Measurements from ENCODE around the gene IL33. TPM values are rescaled to one million over a fixed set of nuclear protein-coding genes. Genes with fewer than 3 reads are reported as not detected.

Gene IL33
- total and polyA plus RNA-seq, 2 experiments from 2014 or later = not detected

DNA sequence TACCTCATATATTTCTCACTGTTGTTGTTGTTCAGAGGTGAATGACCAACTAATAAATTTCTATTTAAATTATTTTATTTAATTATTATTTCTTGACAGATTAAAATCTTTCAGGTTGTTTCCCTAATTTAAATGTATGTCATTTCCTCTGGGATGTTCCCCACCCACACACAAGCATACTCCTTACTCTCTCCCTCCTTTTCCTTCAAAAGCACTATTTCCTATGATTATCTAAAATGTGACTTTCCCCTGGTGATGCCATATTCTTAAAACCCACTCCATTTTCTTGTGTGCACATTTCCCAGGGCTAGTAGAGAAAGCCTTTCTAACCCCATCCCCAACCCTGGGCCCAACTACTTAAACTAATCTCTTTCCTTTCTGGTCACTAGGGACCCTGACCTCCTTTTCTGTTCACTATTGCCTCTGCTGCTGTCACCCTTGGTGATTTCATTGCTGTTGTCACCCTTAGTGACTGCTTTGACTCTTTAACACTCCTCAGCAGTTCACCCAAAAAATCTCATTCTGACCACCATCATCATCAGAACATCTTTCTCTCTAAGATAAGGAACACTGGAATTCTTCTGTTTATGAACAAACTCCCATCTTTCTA is 16.8 kb downstream of the IL33 start (continued):
- no peak for TF ChIP-seq EZH2 (IDR thresholded peaks at IDR 0.05; ENCODE audit: low read depth, unreplicated experiment)

DNA sequence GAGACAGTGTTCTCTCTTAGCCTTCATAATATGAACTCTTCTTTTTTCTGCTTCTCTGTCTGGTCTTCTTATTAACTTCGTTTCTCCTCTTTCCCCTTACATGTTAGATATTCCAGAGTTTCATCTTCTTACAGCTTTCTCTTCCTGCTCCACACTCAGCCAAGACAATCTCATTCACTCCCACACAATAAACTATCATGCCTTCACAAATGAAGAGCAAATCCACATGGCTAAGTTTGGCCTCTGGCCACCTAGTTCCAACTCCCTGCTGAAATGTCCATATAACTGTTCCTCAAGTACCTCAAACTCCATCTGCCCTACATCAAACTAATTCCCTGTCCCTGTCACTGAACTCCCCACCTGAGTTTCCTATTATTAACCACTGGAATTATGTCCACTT is 18.4 kb downstream of the IL33 start:
- Histone ChIP-seq H4K20me1 (replicated peaks; ENCODE audit: insufficient read depth) (no peaks in the 10 kb centered on the region), H3K4me2 (no peak overlapping the region), H3K27ac (ENCODE audit: low read depth) (no peak overlapping the region), H3K4me3 (no peak overlapping the region), H3K27me3 (ENCODE audit: insufficient read depth) (no peaks in the 10 kb centered on the region), H3K36me3 (ENCODE audit: insufficient read depth) (no peaks in the 10 kb centered on the region), H2AFZ (no peak overlapping the region), H3K4me1 (ENCODE audit: insufficient read depth) (peaks cover 3% of the 10 kb centered on the region; the same call in 1 of the 2 replicates), H3K9me2 (ENCODE audit: insufficient read depth) (peaks cover 8% of the 10 kb centered on the region), H3K79me2 (replicated peaks; ENCODE audit: insufficient read depth) (no peaks in the 10 kb centered on the region), H3F3A (replicated peaks; ENCODE audit: low read depth) (no peaks in the 10 kb centered on the region)
- TF ChIP-seq STAT1 (IDR thresholded peaks at IDR 0.05; ENCODE audit: unreplicated experiment) (no peak), EZH2 (IDR thresholded peaks at IDR 0.05; ENCODE audit: low read depth, unreplicated experiment) (no peak), REST (IDR thresholded peaks at IDR 0.05; ENCODE audit: unreplicated experiment) (no peak), POLR2AphosphoS5 (IDR thresholded peaks at IDR 0.05; ENCODE audit: low read depth) (no peak), ZNF331 (CRISPR knock-in tag; IDR thresholded peaks at IDR 0.05; ENCODE audit: low read depth) (no peak), CREB1 (CRISPR knock-in tag; IDR thresholded peaks at IDR 0.05; ENCODE audit: low read depth) (no peak), NANOG (IDR thresholded peaks at IDR 0.05; ENCODE audit: borderline replicate concordance) (no peak), ZNF114 (CRISPR knock-in tag; IDR thresholded peaks at IDR 0.05) (no peak)
- TF ChIP-seq, protein P1, sequence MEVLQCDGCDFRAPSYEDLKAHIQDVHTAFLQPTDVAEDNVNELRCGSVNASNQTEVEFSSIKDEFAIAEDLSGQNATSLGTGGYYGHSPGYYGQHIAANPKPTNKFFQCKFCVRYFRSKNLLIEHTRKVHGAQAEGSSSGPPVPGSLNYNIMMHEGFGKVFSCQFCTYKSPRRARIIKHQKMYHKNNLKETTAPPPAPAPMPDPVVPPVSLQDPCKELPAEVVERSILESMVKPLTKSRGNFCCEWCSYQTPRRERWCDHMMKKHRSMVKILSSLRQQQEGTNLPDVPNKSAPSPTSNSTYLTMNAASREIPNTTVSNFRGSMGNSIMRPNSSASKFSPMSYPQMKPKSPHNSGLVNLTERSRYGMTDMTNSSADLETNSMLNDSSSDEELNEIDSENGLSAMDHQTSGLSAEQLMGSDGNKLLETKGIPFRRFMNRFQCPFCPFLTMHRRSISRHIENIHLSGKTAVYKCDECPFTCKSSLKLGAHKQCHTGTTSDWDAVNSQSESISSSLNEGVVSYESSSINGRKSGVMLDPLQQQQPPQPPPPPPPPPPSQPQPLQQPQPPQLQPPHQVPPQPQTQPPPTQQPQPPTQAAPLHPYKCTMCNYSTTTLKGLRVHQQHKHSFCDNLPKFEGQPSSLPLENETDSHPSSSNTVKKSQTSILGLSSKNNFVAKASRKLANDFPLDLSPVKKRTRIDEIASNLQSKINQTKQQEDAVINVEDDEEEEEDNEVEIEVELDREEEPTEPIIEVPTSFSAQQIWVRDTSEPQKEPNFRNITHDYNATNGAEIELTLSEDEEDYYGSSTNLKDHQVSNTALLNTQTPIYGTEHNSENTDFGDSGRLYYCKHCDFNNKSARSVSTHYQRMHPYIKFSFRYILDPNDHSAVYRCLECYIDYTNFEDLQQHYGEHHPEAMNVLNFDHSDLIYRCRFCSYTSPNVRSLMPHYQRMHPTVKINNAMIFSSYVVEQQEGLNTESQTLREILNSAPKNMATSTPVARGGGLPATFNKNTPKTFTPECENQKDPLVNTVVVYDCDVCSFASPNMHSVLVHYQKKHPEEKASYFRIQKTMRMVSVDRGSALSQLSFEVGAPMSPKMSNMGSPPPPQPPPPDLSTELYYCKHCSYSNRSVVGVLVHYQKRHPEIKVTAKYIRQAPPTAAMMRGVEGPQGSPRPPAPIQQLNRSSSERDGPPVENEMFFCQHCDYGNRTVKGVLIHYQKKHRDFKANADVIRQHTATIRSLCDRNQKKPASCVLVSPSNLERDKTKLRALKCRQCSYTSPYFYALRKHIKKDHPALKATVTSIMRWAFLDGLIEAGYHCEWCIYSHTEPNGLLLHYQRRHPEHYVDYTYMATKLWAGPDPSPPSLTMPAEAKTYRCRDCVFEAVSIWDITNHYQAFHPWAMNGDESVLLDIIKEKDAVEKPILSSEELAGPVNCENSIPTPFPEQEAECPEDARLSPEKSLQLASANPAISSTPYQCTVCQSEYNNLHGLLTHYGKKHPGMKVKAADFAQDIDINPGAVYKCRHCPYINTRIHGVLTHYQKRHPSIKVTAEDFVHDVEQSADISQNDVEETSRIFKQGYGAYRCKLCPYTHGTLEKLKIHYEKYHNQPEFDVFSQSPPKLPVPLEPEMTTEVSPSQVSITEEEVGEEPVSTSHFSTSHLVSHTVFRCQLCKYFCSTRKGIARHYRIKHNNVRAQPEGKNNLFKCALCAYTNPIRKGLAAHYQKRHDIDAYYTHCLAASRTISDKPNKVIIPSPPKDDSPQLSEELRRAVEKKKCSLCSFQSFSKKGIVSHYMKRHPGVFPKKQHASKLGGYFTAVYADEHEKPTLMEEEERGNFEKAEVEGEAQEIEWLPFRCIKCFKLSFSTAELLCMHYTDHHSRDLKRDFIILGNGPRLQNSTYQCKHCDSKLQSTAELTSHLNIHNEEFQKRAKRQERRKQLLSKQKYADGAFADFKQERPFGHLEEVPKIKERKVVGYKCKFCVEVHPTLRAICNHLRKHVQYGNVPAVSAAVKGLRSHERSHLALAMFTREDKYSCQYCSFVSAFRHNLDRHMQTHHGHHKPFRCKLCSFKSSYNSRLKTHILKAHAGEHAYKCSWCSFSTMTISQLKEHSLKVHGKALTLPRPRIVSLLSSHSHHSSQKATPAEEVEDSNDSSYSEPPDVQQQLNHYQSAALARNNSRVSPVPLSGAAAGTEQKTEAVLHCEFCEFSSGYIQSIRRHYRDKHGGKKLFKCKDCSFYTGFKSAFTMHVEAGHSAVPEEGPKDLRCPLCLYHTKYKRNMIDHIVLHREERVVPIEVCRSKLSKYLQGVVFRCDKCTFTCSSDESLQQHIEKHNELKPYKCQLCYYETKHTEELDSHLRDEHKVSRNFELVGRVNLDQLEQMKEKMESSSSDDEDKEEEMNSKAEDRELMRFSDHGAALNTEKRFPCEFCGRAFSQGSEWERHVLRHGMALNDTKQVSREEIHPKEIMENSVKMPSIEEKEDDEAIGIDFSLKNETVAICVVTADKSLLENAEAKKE (CRISPR knock-in tag; IDR thresholded peaks at IDR 0.05) = no peak
- TF ChIP-seq, protein P2, sequence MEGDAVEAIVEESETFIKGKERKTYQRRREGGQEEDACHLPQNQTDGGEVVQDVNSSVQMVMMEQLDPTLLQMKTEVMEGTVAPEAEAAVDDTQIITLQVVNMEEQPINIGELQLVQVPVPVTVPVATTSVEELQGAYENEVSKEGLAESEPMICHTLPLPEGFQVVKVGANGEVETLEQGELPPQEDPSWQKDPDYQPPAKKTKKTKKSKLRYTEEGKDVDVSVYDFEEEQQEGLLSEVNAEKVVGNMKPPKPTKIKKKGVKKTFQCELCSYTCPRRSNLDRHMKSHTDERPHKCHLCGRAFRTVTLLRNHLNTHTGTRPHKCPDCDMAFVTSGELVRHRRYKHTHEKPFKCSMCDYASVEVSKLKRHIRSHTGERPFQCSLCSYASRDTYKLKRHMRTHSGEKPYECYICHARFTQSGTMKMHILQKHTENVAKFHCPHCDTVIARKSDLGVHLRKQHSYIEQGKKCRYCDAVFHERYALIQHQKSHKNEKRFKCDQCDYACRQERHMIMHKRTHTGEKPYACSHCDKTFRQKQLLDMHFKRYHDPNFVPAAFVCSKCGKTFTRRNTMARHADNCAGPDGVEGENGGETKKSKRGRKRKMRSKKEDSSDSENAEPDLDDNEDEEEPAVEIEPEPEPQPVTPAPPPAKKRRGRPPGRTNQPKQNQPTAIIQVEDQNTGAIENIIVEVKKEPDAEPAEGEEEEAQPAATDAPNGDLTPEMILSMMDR (conservative IDR thresholded peaks at IDR 0.05; ENCODE audit: low read depth in 2 of 2) = no peak
- no peaks in the 10 kb centered on the region for H3K36me3 Mint-ChIP-seq (ENCODE audit: low read depth)
- no peak overlapping the region for H3K4me3 Mint-ChIP-seq
- no peaks in the 10 kb centered on the region for H3K27me3 Mint-ChIP-seq (ENCODE audit: insufficient read depth, low read depth, poor library complexity)
- ATAC-seq (no peak), DNase-seq (ENCODE audit: low spot score) (no peak)
- no peak overlapping the region for H3K27ac Mint-ChIP-seq
- no peaks in the 10 kb centered on the region for H3K4me1 Mint-ChIP-seq
- peaks cover 4% of the 10 kb centered on the region; the same call in 1 of the 3 replicates for H3K9me3 Mint-ChIP-seq

Measured in GM23338 (cell line).